Neutrophil (primary cell): Measurements from ENCODE around the gene RTL9.

Source experiments
- H3K27ac ChIP-seq: fragments of 200-600 bp; sonication (generic); 2 replicates; pipeline ENCODE4 v1.5.1; 2016; ENCODE audit warnings: mild to moderate bottlenecking, moderate library complexity
- H3K27me3 ChIP-seq: fragments of 200-600 bp; sonication (generic); 2 replicates; pipeline ENCODE4 v1.6.0; 2016; ENCODE audit warnings: mild to moderate bottlenecking
- H3K36me3 ChIP-seq: fragments of 200-600 bp; sonication (generic); 2 replicates; pipeline ENCODE4 v1.5.1; 2017
- H3K4me1 ChIP-seq, 2 experiments: fragments of 200-600 bp in 1 of 2; sonication (generic) in 1 of 2; 1 replicate in 1 of 2; 2 replicates in 1 of 2; pipeline versions ENCODE4 v1.5.1 to v1.6.1; 2013 to 2016; ENCODE audit warnings: low read depth in 1 of 2, low read length in 1 of 2, mild to moderate bottlenecking in 1 of 2, moderate library complexity in 1 of 2; ENCODE audit not compliant: control insufficient read depth in 1 of 2, insufficient read depth in 1 of 2
- H3K4me3 ChIP-seq, 2 experiments: fragments of 200-600 bp in 1 of 2; sonication (generic) in 1 of 2; 1 replicate in 1 of 2; 2 replicates in 1 of 2; pipeline ENCODE4 v1.5.1; 2013 to 2016; ENCODE audit warnings: low read depth in 1 of 2, low read length in 1 of 2, mild to moderate bottlenecking in 1 of 2, moderate library complexity in 1 of 2
- H3K9me3 ChIP-seq: fragments of 200-600 bp; sonication (generic); 2 replicates; pipeline ENCODE4 v1.5.1; 2016
- TF ChIP-seq, protein P1 (sequence below): fragments of 200-600 bp; sonication (generic); IDR thresholded peaks from 2 replicates; pipeline ENCODE4 v1.5.1; 2016; ENCODE audit warnings: antibody characterized with exemption

RTL9 gene

DNA sequence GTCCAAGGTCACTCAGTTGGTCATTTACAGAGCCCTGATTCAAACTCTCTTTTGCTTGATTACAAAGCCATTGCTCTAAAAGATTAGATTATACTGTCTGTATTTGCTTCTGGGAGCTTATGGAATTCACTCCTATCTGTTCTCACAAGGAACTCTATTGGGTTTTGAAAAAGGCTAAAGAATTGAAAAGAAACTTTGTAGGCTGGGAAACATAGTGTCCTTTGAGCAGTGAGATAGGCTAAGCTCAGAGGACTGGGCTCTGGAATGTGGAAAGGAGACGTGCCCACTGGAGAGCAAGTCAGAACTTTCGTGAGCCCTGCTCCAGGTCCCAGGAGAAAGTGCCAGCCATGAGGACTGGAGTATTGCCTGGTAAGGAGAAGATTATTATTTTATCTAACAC is at the start of gene RTL9:
Gene RTL9 (plus strand): TSS at position 301 of the 400 bp plus-strand sequence. CDS start 91,770 bp downstream, outside the sequence.
- Histone ChIP-seq H3K9me3 (no peaks in the 10 kb centered on the region), H3K4me1 (no peaks in the 10 kb centered on the region), H3K27me3 (no peaks in the 10 kb centered on the region), H3K4me3 (no peak within 1 kb of the TSS), H3K27ac (no peak within 1 kb of the TSS), H3K36me3 (no peaks in the 10 kb centered on the region)
- TF ChIP-seq, protein P1, sequence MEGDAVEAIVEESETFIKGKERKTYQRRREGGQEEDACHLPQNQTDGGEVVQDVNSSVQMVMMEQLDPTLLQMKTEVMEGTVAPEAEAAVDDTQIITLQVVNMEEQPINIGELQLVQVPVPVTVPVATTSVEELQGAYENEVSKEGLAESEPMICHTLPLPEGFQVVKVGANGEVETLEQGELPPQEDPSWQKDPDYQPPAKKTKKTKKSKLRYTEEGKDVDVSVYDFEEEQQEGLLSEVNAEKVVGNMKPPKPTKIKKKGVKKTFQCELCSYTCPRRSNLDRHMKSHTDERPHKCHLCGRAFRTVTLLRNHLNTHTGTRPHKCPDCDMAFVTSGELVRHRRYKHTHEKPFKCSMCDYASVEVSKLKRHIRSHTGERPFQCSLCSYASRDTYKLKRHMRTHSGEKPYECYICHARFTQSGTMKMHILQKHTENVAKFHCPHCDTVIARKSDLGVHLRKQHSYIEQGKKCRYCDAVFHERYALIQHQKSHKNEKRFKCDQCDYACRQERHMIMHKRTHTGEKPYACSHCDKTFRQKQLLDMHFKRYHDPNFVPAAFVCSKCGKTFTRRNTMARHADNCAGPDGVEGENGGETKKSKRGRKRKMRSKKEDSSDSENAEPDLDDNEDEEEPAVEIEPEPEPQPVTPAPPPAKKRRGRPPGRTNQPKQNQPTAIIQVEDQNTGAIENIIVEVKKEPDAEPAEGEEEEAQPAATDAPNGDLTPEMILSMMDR, result no peak

GRCh38 chrX:110310000-110310790 is 48.5 kb upstream of the RTL9 start:
- Histone ChIP-seq H3K9me3 (no peaks in the 10 kb centered on the region), H3K36me3 (no peaks in the 10 kb centered on the region), H3K27ac (no peak overlapping the region), H3K27me3 (no peaks in the 10 kb centered on the region), H3K4me3 (no peak overlapping the region), H3K4me1 (no peaks in the 10 kb centered on the region)
- TF ChIP-seq, protein P1, result no peak

- H3K9me3 ChIP-seq, result no peaks in the 10 kb centered on the region
- no peaks in the 10 kb centered on the region for H3K4me1 ChIP-seq
- H3K4me3 ChIP-seq, result no peak overlapping the region
- no peak overlapping the region for H3K27ac ChIP-seq
- H3K27me3 ChIP-seq, result peaks cover 3% of the 10 kb centered on the region
- TF ChIP-seq, protein P1, result no peak
- H3K36me3 ChIP-seq, result no peaks in the 10 kb centered on the region
These were observed 47.8 kb upstream of the RTL9 start for GRCh38 chrX:110310896-110311295.

- H3K36me3 ChIP-seq, result no peaks in the 10 kb centered on the region
These were observed 47.0 kb upstream of the RTL9 start for GRCh38 chrX:110311437-110312230.

GRCh38 chrX:110315551-110315950 is 43.1 kb upstream of the RTL9 start:
- no peaks in the 10 kb centered on the region for H3K9me3 ChIP-seq
- TF ChIP-seq, protein P1, result no peak
- no peak overlapping the region for H3K4me3 ChIP-seq
- H3K27me3 ChIP-seq, result peaks cover 26% of the 10 kb centered on the region
- no peaks in the 10 kb centered on the region for H3K36me3 ChIP-seq
- H3K27ac ChIP-seq, result no peak overlapping the region
- peaks cover 5 to 10% of the 10 kb centered on the region in 2 experiments for H3K4me1 ChIP-seq

More at GRCh38 chrX:110311437-110312230, 47.0 kb upstream of the RTL9 start:
- Histone ChIP-seq H3K27me3 (peaks cover 10% of the 10 kb centered on the region), H3K4me1 (peaks cover 0 to 2% of the 10 kb centered on the region in 2 experiments), H3K27ac (no peak overlapping the region), H3K9me3 (no peaks in the 10 kb centered on the region), H3K4me3 (no peak overlapping the region)
- TF ChIP-seq, protein P1, result no peak
